Endothelial cell of umbilical vein (primary cell): ENCODE measurements around the gene CD72. TPM values are rescaled to one million over a fixed set of nuclear protein-coding genes. Genes with fewer than 3 reads are reported as not detected.

ENCODE experiments used
- BruUV-seq: library from RNA; stranded (reverse); fragments of 400-500 nt; replicated peaks from 2 replicates; lab custom pipeline; 2021; lab: Mats Ljungman, UMichigan
- CTCF ChIA-PET: fragments of 300-600, 350-600 bp; sonication (Branson Sonifier 250); formaldehyde crosslinking; loops from one replicate; lab custom pipeline; 2021; ENCODE audit warnings: antibody characterized with exemption, inconsistent platforms; lab: Charles Lee
- POLR2A ChIA-PET: fragments of 300-600, 350-600 bp; sonication (Branson Sonifier 250); formaldehyde crosslinking; loops from one replicate; lab custom pipeline; 2021; ENCODE audit warnings: antibody characterized with exemption, inconsistent platforms; lab: Charles Lee
- DNase-seq: peaks from one replicate; pipeline ENCODE4 v3.0.0-alpha.2; 2011; ENCODE audit warnings: low read depth, low spot score
- FAIRE-seq: peaks from 2 replicates; lab custom pipeline; 2011; peaks lifted over from hg19 to GRCh38; lab: Jason Lieb, UNC
- H2AFZ ChIP-seq: 2 replicates; pipeline ENCODE4 v1.6.0; 2012; ENCODE audit warnings: low read depth, low read length, control low read depth, inconsistent platforms
- H3K27ac ChIP-seq: 2 replicates; pipeline ENCODE4 v1.5.1; 2011; ENCODE audit warnings: low read depth, mild to moderate bottlenecking, control low read depth, low read length, moderate library complexity; ENCODE audit not compliant: insufficient read depth
- H3K27me3 ChIP-seq, 2 experiments: 2 replicates each; pipeline versions ENCODE4 v1.6.0 to v1.6.1; 2011; ENCODE audit warnings: low read length in 2 of 2, mixed read lengths in 1 of 2; ENCODE audit not compliant: control insufficient read depth in 2 of 2, insufficient read depth in 2 of 2
- H3K36me3 ChIP-seq, 2 experiments: 2 replicates in 1 of 2; 3 replicates in 1 of 2; pipeline ENCODE4 v1.5.1; 2011; ENCODE audit warnings: low read length in 2 of 2, mild to moderate bottlenecking in 1 of 2, moderate library complexity in 1 of 2; ENCODE audit not compliant: control insufficient read depth in 2 of 2, insufficient read depth in 2 of 2; ENCODE audit errors: extremely low read depth in 1 of 2
- H3K4me1 ChIP-seq: 3 replicates; pipeline ENCODE4 v1.5.1; 2011; ENCODE audit warnings: mild to moderate bottlenecking, low read length; ENCODE audit not compliant: control insufficient read depth, insufficient read depth; ENCODE audit errors: extremely low read depth
- H3K4me2 ChIP-seq: 2 replicates; pipeline ENCODE4 v1.6.1; 2011; ENCODE audit warnings: low read length, control low read depth, mixed read lengths; ENCODE audit not compliant: insufficient read depth
- H3K4me3 ChIP-seq, 3 experiments: fragments of 200-600 bp in 1 of 3; sonication (generic), shearing (Covaris generic) in 1 of 3; replicated peaks in 1 of 3; 2 replicates each; pipeline ENCODE4 v1.5.1; 2011 to 2016; ENCODE audit warnings: control low read depth in 3 of 3, low read length in 3 of 3, mild to moderate bottlenecking in 2 of 3, inconsistent platforms in 1 of 3, low read depth in 1 of 3, moderate library complexity in 1 of 3; ENCODE audit not compliant: insufficient read depth in 1 of 3
- H3K79me2 ChIP-seq: 2 replicates; pipeline ENCODE4 v1.6.0; 2012; ENCODE audit warnings: low read length, inconsistent platforms; ENCODE audit not compliant: control insufficient read depth, insufficient read depth
- H3K9ac ChIP-seq: replicated peaks from 2 replicates; pipeline ENCODE3; 2011; ENCODE audit warnings: low read length, control low read depth; ENCODE audit not compliant: insufficient read depth; ENCODE audit errors: extremely low read depth
- H3K9me1 ChIP-seq: replicated peaks from 3 replicates; pipeline ENCODE4 v1.6.0; 2011; ENCODE audit warnings: mild to moderate bottlenecking, low read length; ENCODE audit not compliant: control insufficient read depth, insufficient read depth; ENCODE audit errors: extremely low read depth
- H3K9me3 ChIP-seq: replicated peaks from 2 replicates; pipeline ENCODE4 v1.5.1; 2012; ENCODE audit warnings: low read length, inconsistent platforms; ENCODE audit not compliant: control insufficient read depth, insufficient read depth
- H4K20me1 ChIP-seq: replicated peaks from 2 replicates; pipeline ENCODE3; 2011; ENCODE audit warnings: mild to moderate bottlenecking, low read length; ENCODE audit not compliant: control insufficient read depth, insufficient read depth; ENCODE audit errors: extremely low read depth
- CTCF ChIP-seq, 2 donors: IDR thresholded peaks; 1 replicate in 1 of 2; 2 replicates in 1 of 2; pipeline ENCODE4 v1.5.1; 2011; ENCODE audit warnings: low read length in 2 of 2, mild to moderate bottlenecking in 2 of 2, moderate library complexity in 2 of 2, control low read depth in 1 of 2, inconsistent platforms in 1 of 2, low read depth in 1 of 2; ENCODE audit not compliant: insufficient read depth in 1 of 2; ENCODE audit errors: extremely low read depth in 1 of 2
- EZH2 ChIP-seq: IDR thresholded peaks from 2 replicates; pipeline ENCODE4 v1.6.1; 2012; ENCODE audit warnings: borderline replicate concordance, low read depth, mild to moderate bottlenecking, moderate library complexity, low read length, inconsistent platforms; ENCODE audit not compliant: severe bottlenecking
- FOS ChIP-seq: IDR thresholded peaks from 2 replicates; pipeline ENCODE4 v1.6.1; 2011; ENCODE audit warnings: mild to moderate bottlenecking, low read length, moderate library complexity, borderline replicate concordance; ENCODE audit not compliant: insufficient read depth
- GATA2 ChIP-seq: IDR thresholded peaks from 2 replicates; pipeline ENCODE4 v1.7.0; 2011; ENCODE audit warnings: low read depth, mild to moderate bottlenecking, moderate library complexity, mixed read lengths, low read length; ENCODE audit not compliant: insufficient read length, insufficient read depth
- JUN ChIP-seq: IDR thresholded peaks from 2 replicates; pipeline ENCODE4 v1.6.1; 2011; ENCODE audit warnings: borderline replicate concordance, low read depth; ENCODE audit not compliant: insufficient read length, insufficient read depth
- MAX ChIP-seq: IDR thresholded peaks from 2 replicates; pipeline ENCODE4 v1.6.1; 2011; ENCODE audit not compliant: insufficient read depth, insufficient read length
- MYC ChIP-seq: IDR thresholded peaks from one replicate; pipeline ENCODE4 v1.6.1; 2011; ENCODE audit warnings: mild to moderate bottlenecking, low read depth, low read length
- POLR2A ChIP-seq: IDR thresholded peaks from 2 replicates; pipeline ENCODE4 v1.6.1; 2012; ENCODE audit warnings: low read depth, mild to moderate bottlenecking, control low read depth, low read length
- POLR2AphosphoS5 ChIP-seq: IDR thresholded peaks from 2 replicates; pipeline ENCODE4 v1.6.1; 2012; ENCODE audit warnings: low read depth, mild to moderate bottlenecking, control low read depth, low read length, moderate library complexity; ENCODE audit not compliant: insufficient read depth
- dilution Hi-C: fragments of 300-500 bp; cut with MboI; formaldehyde crosslinking; loops from one replicate; pipeline ENCODE4 v1.15.0; 2019; ENCODE audit warnings: low sequenced_read_pairs; ENCODE audit not compliant: extremely low pct_ligation_motif_present
- intact Hi-C: fragments of 100-400 bp; cut with micrococcal nuclease; formaldehyde crosslinking; loops from one replicate; pipeline ENCODE4 v1.10.0; 2022
- polyA plus RNA-seq, 4 experiments: library from polyadenylated mRNA; depleted of rRNA in 3 of 4; stranded (reverse) in 3 of 4; unstranded in 1 of 4; fragments of >200 nt; gene quantifications; 2 replicates each; pipeline versions ENCODE4 v1.2.1 to v1.2.3, GENCODE V29; 2011 to 2012; ENCODE audit warnings: missing spikeins in 1 of 4
- total RNA-seq: library from RNA; stranded (reverse); gene quantifications from 2 replicates; pipeline ENCODE4 v1.2.3, GENCODE V29; 2021

CD72 gene
- total and polyA plus RNA-seq, 2 donors (not counting 3 experiments of a cell fraction or from before 2014, with no cell fraction given): 0.39 TPM; not detected in 1

GRCh38 chr9:35569206-35569605, 49.0 kb downstream of the CD72 start:
- Histone ChIP-seq H3K9ac (no peak overlapping the region), H3K36me3 (no peaks in the 10 kb centered on the region), H3K27ac (no peak overlapping the region), H3K4me3 (no peak overlapping the region), H3K9me3 (no peaks in the 10 kb centered on the region), H4K20me1 (no peaks in the 10 kb centered on the region), H3K4me2 (no peak overlapping the region), H3K27me3 (peaks cover 0 to 2% of the 10 kb centered on the region in 2 experiments), H3K4me1 (no peaks in the 10 kb centered on the region), H3K9me1 (no peaks in the 10 kb centered on the region), H2AFZ (no peak overlapping the region), H3K79me2 (no peaks in the 10 kb centered on the region)
- ChIA-PET POLR2A (no interaction called here), CTCF (interaction anchor here (0.8 to 1.4 kb wide), 4 partner anchors 16 to 669 kb away, joined by 3 read pairs; no protein-coding TSS in a partner anchor)
- no TSS peak for BruUV-seq
- DNase-seq (no peak), FAIRE-seq (no peak)
- TF ChIP-seq POLR2A: no peak
- no peak for TF ChIP-seq GATA2
- TF ChIP-seq MYC: no peak
- TF ChIP-seq POLR2AphosphoS5: no peak
- no peak for TF ChIP-seq CTCF (IDR thresholded peaks at IDR 0.05; ENCODE audit: extremely low read depth in 1 of 2, insufficient read depth in 1 of 2, low read depth in 1 of 2, low read length in 2 of 2)
- no peak for TF ChIP-seq MAX
- no peak for TF ChIP-seq FOS
- no peak for TF ChIP-seq EZH2
- no peak for TF ChIP-seq JUN
- intact Hi-C loops: loop anchor here (10.0 kb wide), 1 partner anchor 294 kb away; no protein-coding TSS in a partner anchor
- dilution Hi-C loops: no loop called here
